ENCODE measurements around the gene EFCAB12. TPM values are rescaled to one million over a fixed set of nuclear protein-coding genes. Genes with fewer than 3 reads are reported as not detected.

The EFCAB12 gene
- total and polyA plus RNA-seq, 2 of the 8 experiments (the other 6 are each of a cell fraction or from before 2014, with no cell fraction given): 0.60 to 0.99 TPM

GRCh38 chr3:129429602-129430001 lies 1.2 kb upstream of the EFCAB12 start (continued):
- no peak for TF ChIP-seq CHD7 (IDR thresholded peaks at IDR 0.05; ENCODE audit: insufficient replicate concordance, low read length)
- TF ChIP-seq CTBP2 (IDR thresholded peaks at IDR 0.05; ENCODE audit: borderline replicate concordance, insufficient read depth, insufficient read length, low read length): no peak
- no peak for TF ChIP-seq CTCF (IDR thresholded peaks at IDR 0.05; ENCODE audit: control extremely low read depth in 1 of 3, insufficient read depth in 1 of 3, low read depth in 1 of 3, low read length in 3 of 3)
- TF ChIP-seq SAP30 (IDR thresholded peaks at IDR 0.05; ENCODE audit: insufficient read depth, insufficient replicate concordance, low read length): no peak
- no peak for TF ChIP-seq CBX8 (IDR thresholded peaks at IDR 0.05; ENCODE audit: borderline replicate concordance, low read depth, low read length)
- no peak for TF ChIP-seq JUN (IDR thresholded peaks at IDR 0.05; ENCODE audit: low read depth, low read length)
- TF ChIP-seq FOSL1 (IDR thresholded peaks at IDR 0.05; ENCODE audit: insufficient read depth, low read depth, low read length): no peak
- no peak for TF ChIP-seq NRF1 (IDR thresholded peaks at IDR 0.05; ENCODE audit: low read depth, low read length)
- no peak for TF ChIP-seq SP4 (IDR thresholded peaks at IDR 0.05; ENCODE audit: low read length)

All from H1 (cell line).